Kidney tubule cell (primary cell): ENCODE measurements around the gene PRKG2.
"Not testable (repeated sequence)": the region's sequence is repeated elsewhere in the genome, so short reads cannot be mapped to it uniquely, and the experiment has no call there.

Experiments
- DNase-seq: peaks from one replicate; pipeline ENCODE4 v3.0.0-alpha.2; 2018; ENCODE audit warnings: low spot score

PRKG2 gene

GRCh38 chr4:81214881-81215868 lies at the start of gene PRKG2:
TSS of gene PRKG2 (minus strand) at chr4:81215222. CDS start at chr4:81205047, 10,175 bp downstream.
- no peak for DNase-seq

DNA sequence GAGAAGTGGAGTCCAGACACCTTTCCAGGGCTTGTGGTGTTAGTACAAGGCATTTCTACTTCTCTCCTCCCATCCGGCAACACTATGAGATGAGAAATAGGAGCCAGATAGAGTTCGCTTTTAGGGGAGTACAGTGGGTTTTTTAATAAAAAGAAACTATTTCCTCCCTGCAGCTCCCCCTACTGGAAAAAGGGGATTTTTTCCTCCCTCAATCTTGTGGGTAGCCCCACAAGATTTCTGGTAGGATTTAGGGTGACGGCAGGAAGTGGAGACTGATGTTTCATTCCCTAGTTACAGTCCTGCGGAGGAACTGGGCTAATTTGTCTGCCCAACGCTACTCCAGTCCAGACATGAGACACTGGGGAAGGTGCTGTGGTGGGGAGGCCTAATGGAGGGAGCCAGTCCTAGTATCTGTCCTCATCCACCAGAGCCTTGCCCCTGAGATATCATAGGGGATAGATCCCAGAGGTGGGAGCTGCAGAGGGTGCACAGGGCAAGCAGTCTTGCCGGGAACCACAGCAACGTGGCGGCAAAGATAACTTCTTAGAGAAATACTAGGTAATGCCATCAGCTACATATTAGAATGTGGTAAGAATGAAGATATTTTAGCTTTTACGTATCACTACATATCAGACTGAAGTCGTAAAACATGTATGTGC lies 45.5 kb upstream of the PRKG2 start:
- DNase-seq = no peak

GRCh38 chr4:81258841-81259550 lies 44.0 kb upstream of the PRKG2 start:
- DNase-seq = no peak

GRCh38 chr4:81257816-81258215 lies 42.8 kb upstream of the PRKG2 start:
- DNase-seq = no peak

DNA sequence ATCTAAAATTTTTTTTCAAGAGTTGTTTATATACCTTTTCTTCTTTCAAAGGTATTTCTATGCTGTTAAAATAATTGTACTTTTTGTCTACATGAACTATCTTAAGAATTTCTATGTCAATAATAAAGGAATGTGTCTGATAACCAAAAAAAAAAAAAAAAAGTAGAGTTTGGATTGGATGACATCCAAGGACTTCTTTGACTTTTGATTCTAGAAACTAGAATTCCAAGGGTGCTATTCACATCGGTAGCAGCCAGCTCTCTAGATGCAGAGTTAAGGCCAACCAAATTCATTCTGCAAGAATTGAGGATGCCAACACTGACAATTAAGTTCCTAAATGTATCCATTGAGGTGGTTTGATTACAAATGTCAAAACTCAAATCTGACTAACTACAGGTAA lies 42.0 kb upstream of the PRKG2 start:
- peak; percentile 42 for DNase-seq

DNA sequence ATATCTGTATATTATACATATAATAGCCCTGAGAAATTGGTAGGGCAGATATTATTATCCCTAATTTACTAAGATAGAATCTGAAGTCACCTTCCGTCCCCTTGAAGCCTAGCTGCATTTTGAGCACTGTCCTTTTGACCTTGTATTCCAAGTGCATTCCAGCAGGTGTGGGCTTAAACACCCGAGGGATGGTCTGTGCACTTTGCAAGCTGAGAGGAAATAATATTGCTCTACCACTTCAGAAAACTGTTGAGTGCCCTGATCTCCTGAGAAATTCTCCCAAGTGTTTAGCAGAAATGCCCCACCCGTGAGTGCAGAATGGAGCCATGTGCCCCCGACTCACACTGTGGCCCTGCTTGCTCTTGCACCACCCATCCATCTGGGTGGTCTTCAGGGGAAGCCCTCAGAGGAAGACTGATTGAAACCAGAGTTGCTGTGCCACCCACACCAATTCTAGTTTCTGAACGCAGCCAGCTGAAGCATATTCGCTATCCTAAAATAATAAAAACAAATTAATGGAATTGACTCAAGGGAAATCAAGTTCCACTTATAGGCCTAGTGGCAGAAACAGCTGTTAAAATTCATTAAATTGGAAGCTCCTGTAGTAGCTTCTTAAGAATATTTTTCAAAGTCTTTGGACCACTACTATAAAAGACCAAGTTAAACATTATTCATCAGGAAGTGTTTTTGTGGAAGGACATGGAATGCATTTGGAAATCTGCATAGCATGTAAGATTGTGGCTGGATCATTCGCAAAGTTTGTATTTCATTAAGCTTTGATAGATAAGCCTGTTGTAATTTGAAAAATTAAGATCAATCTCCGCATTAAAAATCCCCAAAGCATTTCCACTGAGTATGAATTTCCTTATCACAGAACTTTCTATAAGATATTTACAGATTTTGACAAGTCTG lies 41.3 kb upstream of the PRKG2 start:
- DNase-seq = no peak

- peak; percentile 39 for DNase-seq
Measured at GRCh38 chr4:81255524-81255923, 40.5 kb upstream of the PRKG2 start.

DNA sequence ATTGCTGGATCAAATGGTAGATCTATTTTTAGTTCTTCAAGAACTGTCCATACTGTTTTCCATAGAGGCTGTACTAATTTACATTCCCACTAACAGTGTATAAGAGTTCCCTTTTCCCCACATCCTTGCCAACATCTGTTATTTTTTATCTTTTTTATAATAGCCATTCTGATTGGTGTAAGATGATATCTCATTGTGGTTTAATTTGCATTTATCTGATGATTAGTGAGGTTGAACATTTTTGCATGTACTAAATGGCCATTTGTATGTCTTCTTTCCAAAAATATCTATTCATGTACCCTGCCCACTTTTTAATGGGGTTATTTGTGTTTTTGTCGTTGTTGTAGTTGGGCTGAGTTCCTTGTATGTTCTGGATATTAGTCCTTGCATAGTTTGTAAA lies 35.4 kb upstream of the PRKG2 start:
- DNase-seq = no peak

DNA sequence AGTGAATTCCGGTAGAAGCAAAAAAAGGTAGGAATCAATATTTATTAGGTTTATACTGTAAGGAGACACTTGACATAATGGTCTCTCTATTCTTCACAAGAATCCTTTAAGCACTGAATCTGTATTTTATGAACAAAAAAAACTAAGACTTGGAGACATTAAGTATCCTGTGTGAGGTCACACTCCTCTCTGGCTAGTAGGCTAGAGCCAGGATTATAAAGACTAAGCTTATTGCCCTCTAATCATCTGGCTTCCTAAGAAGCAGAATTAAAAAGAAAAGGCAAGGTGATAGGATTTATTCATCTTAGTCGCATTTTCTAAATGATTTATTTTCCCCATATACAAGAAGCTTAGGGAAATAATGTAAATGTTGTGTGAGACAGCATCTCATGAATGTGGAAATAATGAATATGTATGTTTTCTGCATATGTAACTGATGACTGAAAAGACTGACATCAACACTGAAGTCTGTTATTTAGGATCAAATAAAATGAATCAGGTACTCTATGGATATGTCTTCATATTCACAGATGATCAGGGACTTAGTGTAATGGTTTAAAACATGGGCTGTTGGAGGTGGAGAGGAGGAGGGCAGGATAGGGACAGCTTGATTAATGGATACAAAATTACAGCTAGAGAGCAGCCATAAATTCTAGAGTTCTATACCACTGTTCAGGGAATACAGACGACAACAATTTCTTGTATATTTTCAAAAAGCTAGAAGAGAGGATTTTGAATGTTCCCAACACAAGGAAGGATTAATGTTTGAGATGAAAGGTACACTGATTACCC lies 30.4 kb upstream of the PRKG2 start:
- no peak for DNase-seq

GRCh38 chr4:81237791-81238190 lies 22.8 kb upstream of the PRKG2 start:
- DNase-seq = no peak

DNA sequence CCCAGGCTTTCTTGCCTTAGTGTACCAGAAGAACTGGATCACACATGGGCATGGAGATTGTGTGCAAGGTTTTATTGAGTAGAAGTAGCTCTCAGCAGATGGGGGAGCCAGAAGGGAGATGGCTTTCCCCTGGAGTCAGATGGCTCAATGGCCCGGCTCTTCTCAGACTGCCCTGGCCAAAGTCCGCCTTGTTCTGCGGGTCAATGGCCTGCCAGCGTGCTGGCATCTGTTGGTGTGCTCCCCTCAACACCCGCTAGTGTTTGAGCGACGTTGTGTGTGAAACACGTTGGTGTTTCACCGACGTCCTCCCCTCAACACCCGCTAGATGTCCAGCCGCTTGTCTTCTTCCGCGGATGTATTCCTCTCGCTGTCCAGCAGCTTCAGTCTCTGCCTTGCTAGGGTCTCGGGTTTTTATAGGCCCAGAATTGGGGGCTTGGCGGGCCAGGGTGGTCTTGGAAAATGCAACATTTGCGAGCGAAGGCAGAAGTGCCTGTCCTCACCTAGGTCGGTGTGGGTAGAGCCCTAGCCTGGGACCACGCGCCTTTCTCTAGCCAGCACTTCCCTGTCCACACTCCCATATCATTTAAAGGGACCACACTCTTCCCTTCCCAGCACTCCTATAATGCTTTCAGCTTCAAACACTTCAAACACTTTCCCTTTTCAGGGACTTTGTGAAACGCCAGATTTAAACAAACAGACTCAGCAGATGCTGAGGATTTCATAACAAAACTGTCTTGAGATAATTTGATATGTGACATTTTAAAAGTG lies 21.1 kb upstream of the PRKG2 start:
- no peak for DNase-seq

- no peak for DNase-seq
Measured at GRCh38 chr4:81227968-81228367, 12.9 kb upstream of the PRKG2 start.

GRCh38 chr4:81227138-81227537 lies 12.1 kb upstream of the PRKG2 start:
- DNase-seq = no peak

DNA sequence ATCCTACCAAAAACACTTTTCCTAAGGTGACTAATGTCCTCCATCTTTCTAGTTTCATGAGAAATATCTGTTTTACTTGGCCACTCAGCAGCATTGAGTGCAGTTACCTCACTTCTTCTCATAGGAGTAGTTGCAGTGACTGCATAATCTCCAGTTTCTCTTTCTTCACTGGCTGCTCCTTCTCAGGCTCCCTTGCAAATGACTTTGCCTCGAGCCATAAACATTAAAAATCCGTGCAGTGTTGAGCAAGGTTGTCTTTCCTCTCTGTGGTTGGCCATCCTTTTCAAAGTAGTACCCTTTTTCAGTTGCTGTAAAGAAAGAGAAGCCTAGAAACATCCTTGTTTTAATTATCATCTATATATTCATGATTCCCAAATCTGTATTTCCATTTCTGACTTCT lies 10.2 kb upstream of the PRKG2 start:
- no peak for DNase-seq

- not testable (repeated sequence) for DNase-seq
Measured at GRCh38 chr4:81222082-81222472, 7.1 kb upstream of the PRKG2 start.

DNA sequence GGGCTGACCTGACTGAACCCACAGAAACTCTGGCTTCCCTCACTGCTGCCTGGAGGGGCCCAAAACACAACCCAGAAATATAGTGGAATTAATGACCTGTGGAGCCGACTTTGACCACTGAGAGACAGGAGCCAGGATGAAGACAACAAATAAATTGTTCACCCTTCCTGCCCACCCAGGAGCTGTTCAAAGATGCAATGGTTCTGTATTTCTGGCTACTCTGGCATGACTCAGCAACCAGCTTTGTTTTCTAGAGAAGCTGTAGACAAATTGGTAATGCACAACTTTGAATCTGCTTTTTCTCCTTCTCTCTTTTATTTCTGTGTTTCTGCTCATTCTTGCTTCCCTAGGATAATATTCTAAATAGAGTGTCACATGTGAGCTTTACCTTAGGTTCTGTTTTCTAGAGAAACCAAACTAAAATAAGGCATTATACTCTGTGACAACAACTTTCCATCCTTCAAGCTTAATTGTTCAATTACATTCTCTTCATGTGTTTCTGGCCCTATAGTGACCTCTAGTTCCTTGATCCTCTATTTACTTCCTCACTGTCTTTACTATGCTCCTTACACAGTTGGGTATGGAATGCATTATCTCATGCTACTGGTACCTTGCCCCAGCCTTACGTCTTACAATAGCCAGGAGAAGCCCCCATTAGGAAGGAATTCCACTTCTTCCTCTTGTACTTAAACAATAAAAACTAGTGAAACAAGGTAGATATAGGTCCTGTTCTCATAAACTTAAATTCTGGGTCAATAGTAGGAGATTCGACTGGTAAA lies 6.5 kb upstream of the PRKG2 start:
- DNase-seq = no peak

DNA sequence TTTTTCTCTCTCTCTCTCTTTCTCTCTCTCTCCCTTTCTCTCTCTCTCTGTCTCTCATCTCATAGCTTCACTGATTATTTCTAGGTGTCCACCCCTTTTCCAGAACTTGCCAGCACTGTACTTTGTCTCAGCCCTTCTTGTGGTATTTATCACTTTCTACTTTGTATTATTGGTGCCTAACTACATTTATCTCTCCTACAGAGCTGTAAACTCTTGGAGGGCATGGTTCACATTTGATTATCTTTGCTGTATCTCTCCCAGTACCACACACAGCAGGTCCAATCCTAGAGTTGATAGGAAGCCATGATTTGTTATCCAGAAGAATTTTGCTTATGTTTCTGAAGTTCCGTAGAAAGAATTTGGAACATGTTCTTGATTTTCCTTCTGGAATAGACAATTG lies 5.2 kb upstream of the PRKG2 start:
- no peak for DNase-seq

DNA sequence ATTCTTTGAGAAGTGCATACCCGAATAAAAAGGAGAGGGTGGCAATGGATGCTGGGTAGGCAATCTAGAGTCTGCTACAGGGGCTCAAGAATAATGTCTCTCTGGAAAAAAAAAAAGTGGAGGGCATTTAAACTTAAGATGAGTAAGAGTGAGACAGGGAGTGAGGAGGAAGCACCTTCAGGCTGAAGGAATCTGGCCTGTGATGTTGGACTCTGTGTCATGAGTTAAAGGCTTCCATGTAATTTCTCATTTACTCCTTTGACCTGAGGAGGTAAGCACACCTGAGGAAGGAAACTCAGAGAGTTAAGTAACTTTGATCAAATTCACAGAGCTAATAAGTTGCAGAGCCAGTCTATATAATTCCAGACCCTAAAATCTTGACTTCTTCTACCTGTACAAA lies 3.2 kb upstream of the PRKG2 start:
- DNase-seq = peak; percentile 19

GRCh38 chr4:81217779-81218178 lies 2.8 kb upstream of the PRKG2 start:
- no peak for DNase-seq
